HG03469 (cell line): ENCODE data around the gene UTS2B.
A peak's percentile ranks its signal among the peaks of the same experiment; 100 is the strongest.

Source experiments
- ATAC-seq: cut with Tn5 transposase; IDR thresholded peaks from one replicate; pipeline ENCODE4 v1.9.1; 2021; ENCODE audit warnings: mild to moderate bottlenecking, moderate library complexity, moderate number of reproducible peaks; ENCODE audit not compliant: unreplicated experiment

The UTS2B gene

DNA sequence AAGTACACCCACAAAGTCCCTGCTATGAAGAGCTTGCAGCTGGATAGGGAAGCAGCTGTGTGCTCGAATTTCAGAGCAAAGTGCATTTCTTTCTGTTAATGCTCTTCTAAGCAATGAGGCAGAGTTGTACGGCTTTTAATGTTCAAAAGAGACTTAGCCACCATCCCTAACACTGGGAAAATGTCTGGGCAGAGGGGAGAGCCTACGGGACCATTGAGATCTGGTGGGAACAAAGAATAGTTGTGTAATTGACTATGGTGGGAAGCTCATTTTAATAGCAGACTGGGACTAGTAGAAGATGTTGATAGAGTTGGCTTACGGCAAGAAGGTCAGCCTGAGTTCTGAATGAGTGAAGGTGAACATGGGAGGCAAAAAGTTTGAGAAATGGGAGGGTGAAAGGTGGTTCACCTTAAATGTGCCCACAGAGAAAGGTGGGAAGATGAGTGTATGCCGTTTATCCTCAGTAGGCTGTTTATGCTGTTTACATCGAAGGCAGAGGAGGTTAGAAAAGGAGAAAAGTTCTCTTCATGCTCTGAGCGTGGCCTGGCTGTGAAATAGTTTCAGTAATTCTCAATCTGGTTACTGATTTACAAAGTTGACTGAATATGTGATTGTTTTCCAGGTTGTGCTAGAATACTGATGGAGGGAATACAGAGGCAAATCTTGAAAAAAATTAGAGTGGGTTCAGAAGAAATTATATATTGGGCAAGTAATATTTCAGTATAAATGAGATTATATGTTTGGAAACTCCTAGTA lies 22.9 kb upstream of the UTS2B start:
- ATAC-seq = no peak

DNA sequence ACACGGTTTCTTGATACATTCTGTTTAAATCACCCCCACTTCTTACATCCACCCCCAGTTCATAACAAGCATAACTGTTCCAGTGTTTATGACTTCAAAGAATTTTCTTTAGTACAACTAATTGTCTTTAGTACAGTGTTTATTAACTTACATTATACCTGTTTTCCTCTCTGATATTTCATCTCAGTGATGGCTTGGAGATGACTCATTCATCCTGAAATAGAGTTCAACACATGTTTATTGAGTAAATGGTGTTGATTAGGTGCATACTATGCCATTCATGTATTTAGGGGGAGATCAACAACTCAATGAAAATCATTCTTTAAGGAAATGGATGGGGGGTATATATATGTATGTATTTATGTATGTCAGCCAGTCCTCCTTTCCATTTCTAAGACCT lies 21.7 kb upstream of the UTS2B start:
- ATAC-seq = no peak

- ATAC-seq = no peak
Measured at GRCh38 chr3:191350396-191351090, 20.2 kb upstream of the UTS2B start.

DNA sequence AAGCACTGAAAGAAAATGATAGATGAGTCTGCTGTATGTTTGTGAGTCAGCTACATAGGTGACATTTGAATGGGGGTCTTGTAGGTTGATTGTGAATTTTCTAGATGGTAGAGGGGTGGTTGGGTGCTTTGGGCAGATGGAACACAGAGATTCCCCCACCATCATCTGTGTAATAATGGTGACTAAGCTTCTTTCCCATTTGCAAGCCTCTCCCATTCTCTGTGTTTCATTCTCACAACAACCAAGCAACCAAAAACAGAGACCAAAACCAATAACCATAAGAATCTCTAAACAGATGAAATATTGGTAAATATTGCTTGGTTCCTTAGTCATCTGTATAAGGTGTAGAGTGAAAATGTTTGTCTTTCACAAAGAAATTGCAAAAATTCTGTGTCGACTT lies 17.8 kb upstream of the UTS2B start:
- ATAC-seq = no peak

- ATAC-seq = no peak
Measured at GRCh38 chr3:191347228-191347627, 16.9 kb upstream of the UTS2B start.

- no peak for ATAC-seq
Measured at GRCh38 chr3:191345334-191345733, 15.0 kb upstream of the UTS2B start.

- ATAC-seq = no peak
Measured at GRCh38 chr3:191343913-191344312, 13.6 kb upstream of the UTS2B start.

DNA sequence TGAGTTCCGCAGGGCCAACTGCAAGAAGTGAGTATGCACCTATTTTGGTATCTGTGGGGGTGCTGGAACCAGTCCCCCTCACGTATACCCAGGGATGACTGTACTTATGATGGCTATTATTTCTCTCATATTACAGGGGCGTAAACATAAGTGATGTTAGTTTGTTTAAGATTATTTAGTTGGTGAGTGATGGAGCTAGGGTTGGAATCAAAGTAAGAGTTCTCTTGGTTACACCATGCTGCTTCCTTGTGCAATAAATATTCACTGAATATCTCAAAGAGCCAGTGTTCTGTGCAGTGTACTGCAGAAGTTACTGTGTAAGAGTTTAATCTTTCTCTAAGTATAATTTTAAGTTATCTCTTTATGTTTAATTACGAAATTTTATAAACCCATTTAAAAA lies 12.8 kb upstream of the UTS2B start:
- ATAC-seq = no peak

GRCh38 chr3:191342411-191342810 lies 12.1 kb upstream of the UTS2B start:
- ATAC-seq = no peak

GRCh38 chr3:191342006-191342405 lies 11.7 kb upstream of the UTS2B start:
- no peak for ATAC-seq

DNA sequence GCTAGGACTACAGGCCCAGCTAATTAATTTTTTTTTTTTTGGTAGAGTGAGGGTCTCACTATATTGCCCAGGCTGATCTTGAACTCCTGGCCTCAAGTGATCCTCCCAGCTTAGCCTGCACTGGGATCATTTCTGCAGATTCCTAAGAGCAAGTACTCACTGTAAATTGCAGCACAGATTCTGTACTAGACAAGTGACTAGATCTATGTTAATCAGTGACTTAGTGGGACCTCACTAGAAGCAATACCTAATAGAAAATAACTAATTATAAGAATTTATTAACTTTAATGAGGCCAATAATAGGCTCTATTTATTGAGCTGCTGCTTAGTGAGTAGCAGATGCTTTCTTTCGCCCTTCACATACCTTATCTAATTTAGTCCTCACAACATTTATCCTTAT lies 10.6 kb upstream of the UTS2B start:
- no peak for ATAC-seq

DNA sequence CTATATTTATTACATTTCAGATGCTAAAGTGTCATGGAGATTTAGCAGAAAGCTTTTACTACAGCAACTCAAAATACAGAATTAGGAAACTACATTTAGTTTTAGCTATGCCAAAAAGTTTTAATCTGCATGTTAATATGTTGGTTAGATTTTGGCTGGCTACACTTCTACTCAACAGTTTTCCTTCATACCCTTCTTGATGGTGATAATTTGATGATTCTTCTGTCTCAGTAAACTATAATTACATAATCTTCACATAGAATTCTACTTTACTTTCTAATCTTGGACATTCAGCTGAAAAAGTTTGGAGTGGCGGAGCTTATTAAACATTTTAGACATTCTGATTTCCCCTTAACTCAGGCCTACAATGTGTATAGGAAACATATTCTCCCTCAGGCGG lies 10.0 kb upstream of the UTS2B start:
- ATAC-seq = no peak

- no peak for ATAC-seq
Measured at GRCh38 chr3:191339316-191339917, 9.1 kb upstream of the UTS2B start.

- no peak for ATAC-seq
Measured at GRCh38 chr3:191338177-191338488, 7.8 kb upstream of the UTS2B start.

GRCh38 chr3:191336833-191337232 lies 6.5 kb upstream of the UTS2B start:
- no peak for ATAC-seq

GRCh38 chr3:191334346-191334893 lies 4.1 kb upstream of the UTS2B start:
- ATAC-seq = no peak

- no peak for ATAC-seq
Measured at GRCh38 chr3:191333298-191333880, 3.1 kb upstream of the UTS2B start.

DNA sequence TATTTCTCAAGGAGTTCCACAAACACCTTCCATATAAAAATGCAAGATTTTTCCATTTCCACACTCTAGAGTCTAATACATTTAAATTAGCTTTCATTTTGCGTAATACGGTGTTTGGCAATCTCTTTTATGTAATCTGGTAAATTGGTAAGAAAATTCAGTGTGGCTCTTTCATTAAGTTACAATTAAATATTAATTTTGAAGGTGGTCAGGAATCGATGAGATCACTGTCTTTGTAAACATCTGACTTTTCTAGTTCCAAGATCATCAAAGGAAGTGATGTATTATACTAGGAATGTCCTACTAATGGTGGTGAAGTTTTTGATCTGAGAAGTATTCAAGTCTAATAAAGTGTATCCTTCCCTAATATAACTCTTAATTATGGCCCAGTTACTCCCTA lies 1.1 kb upstream of the UTS2B start:
- no peak for ATAC-seq

DNA sequence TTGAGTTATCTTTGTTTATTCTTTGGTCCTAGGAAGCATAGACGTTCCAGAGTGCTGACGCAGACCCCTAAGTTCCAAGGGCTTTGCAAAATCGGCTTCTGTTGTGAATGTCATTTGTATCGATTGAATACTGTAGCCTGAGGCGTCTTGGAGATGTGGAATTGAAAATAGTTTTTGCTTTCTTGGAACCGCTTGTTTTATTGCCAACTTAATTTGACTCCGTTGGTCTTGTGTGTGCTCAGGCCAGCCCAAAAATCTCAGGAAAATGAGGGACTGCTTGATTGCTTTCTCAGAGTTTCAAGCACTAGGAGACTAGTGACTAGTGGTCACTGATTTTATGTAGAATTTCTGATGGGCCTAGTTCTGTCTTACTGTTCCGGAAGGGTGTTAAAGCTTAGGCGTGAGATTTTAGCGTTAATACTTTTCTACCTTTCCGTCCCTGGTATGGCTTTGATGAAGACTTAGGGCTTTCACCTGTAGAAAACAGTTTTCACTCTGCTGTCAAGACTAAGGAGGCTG lies 263 bp upstream of the UTS2B start:
- no peak for ATAC-seq

- peak; percentile 56 for ATAC-seq
Measured at GRCh38 chr3:191328962-191329653, 1.2 kb downstream of the UTS2B start, which contains the start of gene CCDC50. Gene CCDC50 (plus strand): TSS chr3:191329394. CDS start chr3:191329675, 281 bp downstream.
